Measurements from ENCODE around the gene ACTC1. TPM values are rescaled to one million over a fixed set of nuclear protein-coding genes. Genes with fewer than 3 reads are reported as not detected.

Gene ACTC1
- total RNA-seq, 4 donors from 2014 or later = 0.41 to 3.4 TPM; not detected in 2

DNA sequence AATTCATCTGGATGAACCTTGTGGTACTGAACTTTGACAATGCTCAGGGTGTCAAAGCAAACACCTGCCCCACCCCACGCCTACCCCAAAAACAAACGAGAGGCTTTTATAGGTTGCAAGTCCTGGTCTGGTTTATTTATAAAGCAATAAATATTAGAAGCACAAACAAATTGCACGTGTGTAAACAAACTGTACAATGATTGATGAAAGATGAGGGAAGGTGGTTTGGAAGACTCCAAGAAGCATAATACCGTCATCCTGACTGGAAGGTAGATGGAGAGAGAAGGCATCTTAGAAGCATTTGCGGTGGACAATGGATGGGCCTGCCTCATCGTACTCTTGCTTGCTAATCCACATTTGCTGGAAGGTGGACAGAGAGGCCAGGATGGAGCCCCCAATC lies 5.2 kb downstream of the ACTC1 start:
- DNase-seq = no peak
- no peaks in the 10 kb centered on the region for H3K9me3 ChIP-seq
- H3K27ac ChIP-seq = no peak overlapping the region
- in situ Hi-C loops (cut with MboI; ENCODE audit: low pct_ligation_motif_present in 1 of 4, low pct_unique_long_range_greater_than_20kb in 1 of 4, low sequenced_read_pairs in 3 of 4) = no loop called here
- 56 to 60% methylated on average over 6 of the region's 6 CpGs for WGBS, 2 donors (ENCODE audit: low coverage in 1 of 2)
- intact Hi-C loops (cut with DNase I; ENCODE audit: low total_unique reads) = no loop called here
- H3K4me3 ChIP-seq = no peak overlapping the region
- H3K36me3 ChIP-seq = no peaks in the 10 kb centered on the region
- H3K27me3 ChIP-seq = peaks cover 12% of the 10 kb centered on the region
- H3K4me1 ChIP-seq = no peaks in the 10 kb centered on the region
- TF ChIP-seq EP300 (IDR thresholded peaks at IDR 0.05; ENCODE audit: low read depth) (no peak), POLR2A (IDR thresholded peaks at IDR 0.05) (no peak)
- TF ChIP-seq, protein P1, sequence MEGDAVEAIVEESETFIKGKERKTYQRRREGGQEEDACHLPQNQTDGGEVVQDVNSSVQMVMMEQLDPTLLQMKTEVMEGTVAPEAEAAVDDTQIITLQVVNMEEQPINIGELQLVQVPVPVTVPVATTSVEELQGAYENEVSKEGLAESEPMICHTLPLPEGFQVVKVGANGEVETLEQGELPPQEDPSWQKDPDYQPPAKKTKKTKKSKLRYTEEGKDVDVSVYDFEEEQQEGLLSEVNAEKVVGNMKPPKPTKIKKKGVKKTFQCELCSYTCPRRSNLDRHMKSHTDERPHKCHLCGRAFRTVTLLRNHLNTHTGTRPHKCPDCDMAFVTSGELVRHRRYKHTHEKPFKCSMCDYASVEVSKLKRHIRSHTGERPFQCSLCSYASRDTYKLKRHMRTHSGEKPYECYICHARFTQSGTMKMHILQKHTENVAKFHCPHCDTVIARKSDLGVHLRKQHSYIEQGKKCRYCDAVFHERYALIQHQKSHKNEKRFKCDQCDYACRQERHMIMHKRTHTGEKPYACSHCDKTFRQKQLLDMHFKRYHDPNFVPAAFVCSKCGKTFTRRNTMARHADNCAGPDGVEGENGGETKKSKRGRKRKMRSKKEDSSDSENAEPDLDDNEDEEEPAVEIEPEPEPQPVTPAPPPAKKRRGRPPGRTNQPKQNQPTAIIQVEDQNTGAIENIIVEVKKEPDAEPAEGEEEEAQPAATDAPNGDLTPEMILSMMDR (IDR thresholded peaks at IDR 0.05) = no peak

DNA sequence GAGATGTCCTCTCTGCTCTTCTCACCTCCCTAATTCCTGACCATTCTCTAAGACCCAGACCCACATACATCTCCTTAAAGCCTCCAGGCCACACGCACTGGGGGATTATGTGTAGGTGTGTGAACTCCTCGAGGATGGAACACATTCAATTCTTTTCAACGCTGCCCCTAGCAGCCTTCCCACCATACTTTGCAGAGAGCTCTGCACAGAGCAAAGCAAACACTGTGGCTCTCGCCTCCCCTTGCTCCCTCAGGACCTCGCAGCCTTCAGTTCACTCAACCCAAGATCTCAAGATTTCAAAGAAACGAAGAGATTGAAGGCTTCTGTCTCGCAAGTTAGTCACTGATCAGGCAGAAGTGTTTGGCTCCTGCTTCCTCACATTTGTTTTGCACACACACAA lies 6.0 kb downstream of the ACTC1 start:
- H3K36me3 ChIP-seq = no peaks in the 10 kb centered on the region
- H3K27ac ChIP-seq = no peak overlapping the region
- intact Hi-C loops (cut with DNase I; ENCODE audit: low total_unique reads) = no loop called here
- no peaks in the 10 kb centered on the region for H3K4me1 ChIP-seq
- no peak overlapping the region for H3K4me3 ChIP-seq
- TF ChIP-seq, protein P1 (IDR thresholded peaks at IDR 0.05) = no peak
- TF ChIP-seq EP300 (IDR thresholded peaks at IDR 0.05; ENCODE audit: low read depth) (no peak), POLR2AphosphoS5 (IDR thresholded peaks at IDR 0.05) (no peak)
- peaks cover 4% of the 10 kb centered on the region for H3K27me3 ChIP-seq
- no peaks in the 10 kb centered on the region for H3K9me3 ChIP-seq
- in situ Hi-C loops (cut with MboI; ENCODE audit: low pct_ligation_motif_present in 1 of 4, low pct_unique_long_range_greater_than_20kb in 1 of 4, low sequenced_read_pairs in 3 of 4) = no loop called here
- 40 to 75% methylated on average over 1 to 7 of the region's 7 CpGs for WGBS, 2 donors (ENCODE audit: low coverage in 1 of 2)
- no peak for DNase-seq

DNA sequence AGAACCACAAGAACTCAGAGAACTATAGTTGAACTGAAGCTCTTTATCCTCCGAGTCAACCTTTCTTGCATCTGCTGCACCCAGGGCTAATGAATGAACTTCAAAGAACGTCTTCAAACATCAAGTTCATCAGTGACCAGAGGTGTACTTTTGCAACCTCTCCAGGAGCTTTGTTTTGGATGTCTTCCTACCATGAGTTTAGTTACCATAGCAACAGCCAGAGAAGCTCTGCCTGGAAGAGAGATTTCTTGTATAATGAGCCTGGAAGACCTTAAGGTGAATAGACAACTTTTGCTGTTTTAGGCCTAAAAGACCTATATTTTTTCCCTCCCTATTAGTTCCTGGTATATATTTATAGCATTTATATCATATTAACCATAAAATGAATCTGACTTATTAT lies 9.1 kb downstream of the ACTC1 start:
- H3K36me3 ChIP-seq = no peaks in the 10 kb centered on the region
- intact Hi-C loops (cut with DNase I; ENCODE audit: low total_unique reads) = no loop called here
- TF ChIP-seq POLR2A (IDR thresholded peaks at IDR 0.05) (no peak), POLR2AphosphoS5 (IDR thresholded peaks at IDR 0.05) (no peak), EP300 (IDR thresholded peaks at IDR 0.05; ENCODE audit: low read depth) (no peak)
- TF ChIP-seq, protein P1 (IDR thresholded peaks at IDR 0.05) = no peak
- 59 to 78% methylated on average over 2 of the region's 2 CpGs for WGBS, 2 donors (ENCODE audit: low coverage in 1 of 2)
- no peak overlapping the region for H3K4me3 ChIP-seq
- no peak for DNase-seq
- H3K9me3 ChIP-seq = no peaks in the 10 kb centered on the region
- no peak overlapping the region for H3K27ac ChIP-seq
- no peaks in the 10 kb centered on the region for H3K4me1 ChIP-seq
- H3K27me3 ChIP-seq = no peaks in the 10 kb centered on the region
- in situ Hi-C loops (cut with MboI; ENCODE audit: low pct_ligation_motif_present in 1 of 4, low pct_unique_long_range_greater_than_20kb in 1 of 4, low sequenced_read_pairs in 3 of 4) = no loop called here

DNA sequence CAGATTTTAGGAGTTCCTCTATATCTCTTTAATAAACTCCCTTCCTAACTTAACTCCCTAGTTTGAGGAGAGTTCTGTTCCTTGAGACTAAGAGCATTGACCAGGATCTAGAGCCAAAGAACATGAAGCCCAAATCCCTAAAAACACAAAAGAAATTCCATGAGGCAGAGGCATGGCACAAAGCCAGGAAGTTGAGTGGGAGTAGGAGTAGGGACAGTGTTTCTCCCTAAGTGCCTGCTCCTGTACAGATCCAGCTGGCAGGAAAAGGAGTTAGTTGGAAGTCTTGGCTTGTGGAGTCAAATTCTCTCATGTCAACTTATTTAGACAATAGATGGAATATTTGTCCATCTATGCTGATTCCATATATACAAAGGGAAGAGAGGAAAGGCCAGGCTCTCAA lies 11.4 kb downstream of the ACTC1 start:
- in situ Hi-C loops (cut with MboI; ENCODE audit: low pct_ligation_motif_present in 1 of 4, low pct_unique_long_range_greater_than_20kb in 1 of 4, low sequenced_read_pairs in 3 of 4) (no loop called here), intact Hi-C loops (cut with DNase I; ENCODE audit: low total_unique reads) (no loop called here)
- H3K4me1 ChIP-seq = no peaks in the 10 kb centered on the region
- no peaks in the 10 kb centered on the region for H3K9me3 ChIP-seq
- H3K27ac ChIP-seq = no peak overlapping the region
- DNase-seq = no peak
- H3K36me3 ChIP-seq = no peaks in the 10 kb centered on the region
- no peak for TF ChIP-seq POLR2A (IDR thresholded peaks at IDR 0.05)
- TF ChIP-seq, protein P1 (IDR thresholded peaks at IDR 0.05) = no peak
- TF ChIP-seq EP300 (IDR thresholded peaks at IDR 0.05; ENCODE audit: low read depth) = no peak
- no peak for TF ChIP-seq POLR2AphosphoS5 (IDR thresholded peaks at IDR 0.05)
- H3K4me3 ChIP-seq = no peak overlapping the region
- H3K27me3 ChIP-seq = no peaks in the 10 kb centered on the region
